Stimulated activated CD4-positive, alpha-beta T cell treated with anti-CD3 and anti-CD28 coated beads, Interleukin-1b, Interleukin-23, amount 100 ng/mL, for 24 hours (primary cell): ENCODE measurements around the gene AGRN.

Source experiments
- DNase-seq, 4 experiments: peaks; one replicate each; pipeline ENCODE4 v3.0.0-alpha.2; 2020; ENCODE audit warnings: low read depth in 4 of 4, low spot score in 1 of 4

The AGRN gene

GRCh38 chr1:1035291-1035943 is 15.5 kb downstream of the AGRN start:
- DNase-seq: no peak

- no peak for DNase-seq
Measured at GRCh38 chr1:1037366-1038327, 17.7 kb downstream of the AGRN start.

- no peak for DNase-seq
Measured at GRCh38 chr1:1038694-1039093, 18.8 kb downstream of the AGRN start.

- no peak for DNase-seq
Measured at GRCh38 chr1:1039145-1039910, 19.4 kb downstream of the AGRN start.

- peak in 3 of 4 experiments; percentile 59 to 68 (median 63) for DNase-seq
Measured at GRCh38 chr1:1040004-1040991, 20.4 kb downstream of the AGRN start.

GRCh38 chr1:1041092-1041523 is 21.2 kb downstream of the AGRN start:
- DNase-seq: no peak

GRCh38 chr1:1041873-1042272 is 22.0 kb downstream of the AGRN start:
- DNase-seq: no peak

GRCh38 chr1:1042835-1043234 is 22.9 kb downstream of the AGRN start:
- DNase-seq: no peak

GRCh38 chr1:1043411-1043810 is 23.5 kb downstream of the AGRN start:
- no peak for DNase-seq

GRCh38 chr1:1043921-1044320 is 24.0 kb downstream of the AGRN start:
- DNase-seq: no peak

- no peak for DNase-seq
Measured at GRCh38 chr1:1044455-1045078, 24.6 kb downstream of the AGRN start.

- DNase-seq: no peak
Measured at GRCh38 chr1:1045129-1045528, 25.2 kb downstream of the AGRN start.

- no peak for DNase-seq
Measured at GRCh38 chr1:1046243-1046642, 26.3 kb downstream of the AGRN start.

GRCh38 chr1:1046767-1047166 is 26.8 kb downstream of the AGRN start:
- no peak for DNase-seq

GRCh38 chr1:1047407-1047806 is 27.5 kb downstream of the AGRN start:
- DNase-seq: no peak

GRCh38 chr1:1047963-1048362 is 28.0 kb downstream of the AGRN start:
- no peak for DNase-seq

- no peak for DNase-seq
Measured at GRCh38 chr1:1048765-1049164, 28.8 kb downstream of the AGRN start.

GRCh38 chr1:1049318-1050165 is 29.6 kb downstream of the AGRN start:
- no peak for DNase-seq

GRCh38 chr1:1050577-1051052 is 30.7 kb downstream of the AGRN start:
- no peak for DNase-seq
